K562 (cell line): ENCODE results near the gene ZBTB20.

Experiments
- CHD2 ChIP-seq: IDR thresholded peaks from 2 replicates; pipeline ENCODE4 v1.6.1; 2011; ENCODE audit warnings: low read depth, low read length
- CTCF ChIP-seq, 3 experiments: IDR thresholded peaks in 2 of 3; conservative IDR thresholded peaks in 1 of 3; 2 replicates each; pipeline ENCODE4 v1.5.1; 2011 to 2012; ENCODE audit warnings: low read length in 3 of 3, mild to moderate bottlenecking in 3 of 3, control low read depth in 2 of 3, improper control_type of control experiment in 1 of 3, inconsistent platforms in 1 of 3, low read depth in 1 of 3, mixed read lengths in 1 of 3, moderate library complexity in 1 of 3; ENCODE audit not compliant: insufficient read depth in 2 of 3
- EZH2 ChIP-seq: IDR thresholded peaks from 2 replicates; pipeline ENCODE4 v1.6.1; 2012; ENCODE audit warnings: low read depth, mild to moderate bottlenecking, inconsistent platforms, low read length, borderline replicate concordance
- HNRNPL ChIP-seq: fragments of 200-400 bp; formaldehyde crosslinking; IDR thresholded peaks from 2 replicates; pipeline ENCODE4 v1.6.1; 2017; ENCODE audit warnings: low read depth, mild to moderate bottlenecking, low read length
- MAFG ChIP-seq: fragments of 450-650 bp; conservative IDR thresholded peaks from 2 replicates; pipeline ENCODE4 v1.6.1; 2016; ENCODE audit warnings: missing genetic modification characterization, missing compliant biosample characterization
- NFXL1 ChIP-seq: fragments of 450-650 bp; formaldehyde crosslinking; IDR thresholded peaks from 2 replicates; pipeline ENCODE4 v1.4.0; 2021; ENCODE audit warnings: mild to moderate bottlenecking
- POLR2A ChIP-seq: fragments of 450-650 bp; conservative IDR thresholded peaks from 2 replicates; pipeline ENCODE4 v1.6.1; 2016
- SMARCC2 ChIP-seq: fragments of 450-650 bp; IDR thresholded peaks from 2 replicates; pipeline ENCODE4 v1.6.1; 2017; ENCODE audit warnings: antibody characterized with exemption, moderate library complexity, mild to moderate bottlenecking, low read depth
- SPI1 ChIP-seq: IDR thresholded peaks from 2 replicates; pipeline ENCODE4 v1.6.1; 2011; ENCODE audit warnings: low read depth, low read length, control low read depth, borderline replicate concordance
- TCF7 ChIP-seq: sonication (generic); IDR thresholded peaks from 2 replicates; pipeline ENCODE4 v1.6.1; 2016; ENCODE audit warnings: antibody characterized with exemption, borderline replicate concordance
- ZBTB11 ChIP-seq, 3 experiments: fragments of 200-800 bp in 1 of 3; fragments of 250-450 bp in 1 of 3; fragments of 450-650 bp in 1 of 3; sonication (Bioruptor Pico) in 1 of 3; sonication (Bioruptor generic) in 1 of 3; formaldehyde crosslinking in 1 of 3; IDR thresholded peaks; 2 replicates each; pipeline versions ENCODE4 v1.6.1 to v1.8.0; 2016 to 2022; ENCODE audit warnings: mild to moderate bottlenecking in 2 of 3, missing genetic modification characterization in 2 of 3, missing compliant biosample characterization in 1 of 3, moderate library complexity in 1 of 3

- TF ChIP-seq TCF7: no peak
- TF ChIP-seq SPI1: no peak
- TF ChIP-seq ZBTB11 (CRISPR knock-in tag; IDR thresholded peaks at IDR 0.05): no peak
- TF ChIP-seq EZH2: no peak
- no peak for TF ChIP-seq POLR2A
- TF ChIP-seq CTCF (IDR thresholded peaks at IDR 0.05 in 2 of 3, conservative IDR thresholded peaks at IDR 0.05 in 1 of 3; ENCODE audit: insufficient read depth in 2 of 3, low read depth in 1 of 3, low read length in 3 of 3): peak; percentile 32 to 67 (median 49); a peak in 4 of 6 replicates
- TF ChIP-seq SMARCC2: no peak
- no peak for TF ChIP-seq CHD2
- TF ChIP-seq NFXL1: no peak
- no peak for TF ChIP-seq MAFG (tag)
- TF ChIP-seq HNRNPL: no peak
Observed at GRCh38 chr3:115092220-115092791, 54.8 kb downstream of the ZBTB20 start.
